Mesothelial cell of epicardium (in vitro differentiated cells): ENCODE results near the gene TULP4. TPM values are rescaled to one million over a fixed set of nuclear protein-coding genes. Genes with fewer than 3 reads are reported as not detected.

Source experiments
- DNase-seq, 2 experiments: peaks; one replicate each; pipeline ENCODE4 v3.0.0; 2021; ENCODE audit warnings: low spot score in 2 of 2; ENCODE audit not compliant: unreplicated experiment in 2 of 2
- H3K27ac Mint-ChIP-seq: 2 replicates; pipeline ENCODE4 v1.8.0; 2021; ENCODE audit warnings: mixed read lengths
- H3K27me3 Mint-ChIP-seq: 2 replicates; pipeline ENCODE4 v1.8.0; 2021; ENCODE audit warnings: low read depth, mixed read lengths
- H3K36me3 Mint-ChIP-seq: 2 replicates; pipeline ENCODE4 v1.8.0; 2021; ENCODE audit warnings: mixed read lengths
- H3K4me1 Mint-ChIP-seq: 2 replicates; pipeline ENCODE4 v1.8.0; 2021; ENCODE audit warnings: mixed read lengths
- H3K4me3 Mint-ChIP-seq: 2 replicates; pipeline ENCODE4 v1.8.0; 2021; ENCODE audit warnings: mild to moderate bottlenecking, moderate library complexity, mixed read lengths
- H3K9me3 Mint-ChIP-seq: 2 replicates; pipeline ENCODE4 v1.8.0; 2021; ENCODE audit warnings: mixed read lengths
- total RNA-seq: library from RNA; stranded (reverse); gene quantifications from 3 replicates; pipeline ENCODE4 v1.2.1, GENCODE V29; 2021
- TF ChIP-seq, protein P1 (sequence below): fragments of 200-600 bp; sonication (generic); IDR thresholded peaks from one replicate; pipeline ENCODE4 v1.5.0; 2021; ENCODE audit warnings: antibody characterized with exemption; ENCODE audit not compliant: unreplicated experiment

The TULP4 gene
- total RNA-seq, 1 donor from 2014 or later = 135 TPM

- Mint-ChIP-seq H3K4me3 (no peak overlapping the region), H3K36me3 (no peaks in the 10 kb centered on the region), H3K4me1 (peaks cover 8% of the 10 kb centered on the region), H3K27me3 (no peaks in the 10 kb centered on the region), H3K27ac (no peak overlapping the region), H3K9me3 (peaks cover 3% of the 10 kb centered on the region)
- TF ChIP-seq, protein P1, sequence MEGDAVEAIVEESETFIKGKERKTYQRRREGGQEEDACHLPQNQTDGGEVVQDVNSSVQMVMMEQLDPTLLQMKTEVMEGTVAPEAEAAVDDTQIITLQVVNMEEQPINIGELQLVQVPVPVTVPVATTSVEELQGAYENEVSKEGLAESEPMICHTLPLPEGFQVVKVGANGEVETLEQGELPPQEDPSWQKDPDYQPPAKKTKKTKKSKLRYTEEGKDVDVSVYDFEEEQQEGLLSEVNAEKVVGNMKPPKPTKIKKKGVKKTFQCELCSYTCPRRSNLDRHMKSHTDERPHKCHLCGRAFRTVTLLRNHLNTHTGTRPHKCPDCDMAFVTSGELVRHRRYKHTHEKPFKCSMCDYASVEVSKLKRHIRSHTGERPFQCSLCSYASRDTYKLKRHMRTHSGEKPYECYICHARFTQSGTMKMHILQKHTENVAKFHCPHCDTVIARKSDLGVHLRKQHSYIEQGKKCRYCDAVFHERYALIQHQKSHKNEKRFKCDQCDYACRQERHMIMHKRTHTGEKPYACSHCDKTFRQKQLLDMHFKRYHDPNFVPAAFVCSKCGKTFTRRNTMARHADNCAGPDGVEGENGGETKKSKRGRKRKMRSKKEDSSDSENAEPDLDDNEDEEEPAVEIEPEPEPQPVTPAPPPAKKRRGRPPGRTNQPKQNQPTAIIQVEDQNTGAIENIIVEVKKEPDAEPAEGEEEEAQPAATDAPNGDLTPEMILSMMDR = no peak
- DNase-seq = no peak
These were observed 59.0 kb downstream of the TULP4 start for GRCh38 chr6:158371261-158371660.

GRCh38 chr6:158372574-158372973, 60.3 kb downstream of the TULP4 start:
- H3K27ac Mint-ChIP-seq = no peak overlapping the region
- H3K27me3 Mint-ChIP-seq = no peaks in the 10 kb centered on the region
- H3K4me3 Mint-ChIP-seq = no peak overlapping the region
- no peak for DNase-seq
- no peaks in the 10 kb centered on the region for H3K9me3 Mint-ChIP-seq
- H3K4me1 Mint-ChIP-seq = peaks cover 8% of the 10 kb centered on the region
- TF ChIP-seq, protein P1 = no peak
- H3K36me3 Mint-ChIP-seq = no peaks in the 10 kb centered on the region

GRCh38 chr6:158373214-158373613, 60.9 kb downstream of the TULP4 start:
- H3K4me3 Mint-ChIP-seq = no peak overlapping the region
- H3K4me1 Mint-ChIP-seq = peaks cover 11% of the 10 kb centered on the region
- H3K9me3 Mint-ChIP-seq = no peaks in the 10 kb centered on the region
- no peaks in the 10 kb centered on the region for H3K36me3 Mint-ChIP-seq
- TF ChIP-seq, protein P1 = no peak
- H3K27ac Mint-ChIP-seq = no peak overlapping the region
- DNase-seq = no peak
- no peaks in the 10 kb centered on the region for H3K27me3 Mint-ChIP-seq

DNA sequence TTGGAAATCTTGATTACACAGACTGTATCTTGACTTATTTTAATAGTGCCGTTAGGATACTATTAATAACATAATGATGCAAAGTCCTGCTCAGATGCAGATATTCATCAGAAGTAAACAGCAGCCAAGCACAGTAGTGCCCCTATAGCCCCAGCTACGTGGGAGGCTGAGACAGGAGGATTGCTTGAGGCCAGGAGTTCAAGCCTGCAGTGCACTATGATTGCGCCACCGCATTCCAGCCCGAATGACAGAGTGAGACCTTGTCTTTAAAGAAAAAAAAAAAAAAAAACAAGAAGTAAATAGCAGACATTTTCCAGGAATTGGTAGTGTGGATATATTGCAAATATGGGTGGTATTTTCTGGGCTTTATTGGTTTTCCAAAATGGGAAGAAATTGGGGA, 61.8 kb downstream of the TULP4 start:
- Mint-ChIP-seq H3K36me3 (no peaks in the 10 kb centered on the region), H3K4me1 (peaks cover 11% of the 10 kb centered on the region), H3K9me3 (no peaks in the 10 kb centered on the region), H3K4me3 (no peak overlapping the region), H3K27me3 (no peaks in the 10 kb centered on the region), H3K27ac (peak overlapping the region; percentile 29)
- DNase-seq = no peak
- TF ChIP-seq, protein P1 = no peak

GRCh38 chr6:158376631-158377081, 64.4 kb downstream of the TULP4 start:
- H3K36me3 Mint-ChIP-seq = no peaks in the 10 kb centered on the region
- TF ChIP-seq, protein P1 = no peak
- peaks cover 16% of the 10 kb centered on the region for H3K4me1 Mint-ChIP-seq
- no peaks in the 10 kb centered on the region for H3K9me3 Mint-ChIP-seq
- no peak overlapping the region for H3K4me3 Mint-ChIP-seq
- no peaks in the 10 kb centered on the region for H3K27me3 Mint-ChIP-seq
- DNase-seq = no peak
- H3K27ac Mint-ChIP-seq = peak overlapping the region; percentile 14

- Mint-ChIP-seq H3K4me3 (no peak overlapping the region), H3K36me3 (no peaks in the 10 kb centered on the region), H3K27ac (no peak overlapping the region), H3K4me1 (peaks cover 11% of the 10 kb centered on the region), H3K27me3 (no peaks in the 10 kb centered on the region), H3K9me3 (no peaks in the 10 kb centered on the region)
- no peak for DNase-seq
- TF ChIP-seq, protein P1 = no peak
These were observed 65.6 kb downstream of the TULP4 start for GRCh38 chr6:158377860-158378259.
